GM06990 (cell line): ENCODE results near the gene MRPL28.

Experiments
- DNase-seq: peaks from one replicate; pipeline ENCODE4 v3.0.0-alpha.2; 2011; ENCODE audit not compliant: insufficient read length; ENCODE audit errors: extremely low read depth
- H3K27me3 ChIP-seq: replicated peaks from 2 replicates; pipeline ENCODE4 v1.6.0; 2011; ENCODE audit warnings: low read length; ENCODE audit not compliant: control insufficient read depth, insufficient read depth
- H3K36me3 ChIP-seq: 2 replicates; pipeline ENCODE4 v1.5.1; 2011; ENCODE audit warnings: low read length; ENCODE audit not compliant: control insufficient read depth, insufficient read depth
- H3K4me3 ChIP-seq: replicated peaks from 2 replicates; pipeline ENCODE4 v1.5.1; 2011; ENCODE audit warnings: low read depth, mild to moderate bottlenecking, control low read depth, low read length
- CTCF ChIP-seq: IDR thresholded peaks from 2 replicates; pipeline ENCODE4 v1.5.1; 2011; ENCODE audit warnings: low read length, control low read depth, mild to moderate bottlenecking, inconsistent platforms; ENCODE audit not compliant: insufficient read depth, poor library complexity, severe bottlenecking

The MRPL28 gene

GRCh38 chr16:324201-324450 lies 46.2 kb downstream of the MRPL28 start:
- DNase-seq: no peak
- Histone ChIP-seq H3K4me3 (no peak overlapping the region), H3K27me3 (no peaks in the 10 kb centered on the region), H3K36me3 (peaks cover 2% of the 10 kb centered on the region; the same call in 1 of the 2 replicates)
- TF ChIP-seq CTCF: no peak

GRCh38 chr16:322476-323143 lies 47.7 kb downstream of the MRPL28 start:
- no peak overlapping the region for H3K4me3 ChIP-seq
- TF ChIP-seq CTCF: no peak
- H3K36me3 ChIP-seq: peaks cover 5% of the 10 kb centered on the region
- no peak for DNase-seq
- no peaks in the 10 kb centered on the region for H3K27me3 ChIP-seq

- TF ChIP-seq CTCF: no peak
- no peak for DNase-seq
- Histone ChIP-seq H3K27me3 (no peaks in the 10 kb centered on the region), H3K36me3 (peaks cover 7% of the 10 kb centered on the region), H3K4me3 (no peak overlapping the region)
Observed at GRCh38 chr16:321532-321931, 48.8 kb downstream of the MRPL28 start.

GRCh38 chr16:320206-320605 lies 50.1 kb downstream of the MRPL28 start:
- Histone ChIP-seq H3K36me3 (peaks cover 7% of the 10 kb centered on the region), H3K27me3 (no peaks in the 10 kb centered on the region), H3K4me3 (no peak overlapping the region)
- TF ChIP-seq CTCF: no peak
- no peak for DNase-seq

- H3K36me3 ChIP-seq: peaks cover 12% of the 10 kb centered on the region
- TF ChIP-seq CTCF: peak; percentile 30
- no peak overlapping the region for H3K4me3 ChIP-seq
- no peaks in the 10 kb centered on the region for H3K27me3 ChIP-seq
- no peak for DNase-seq
Observed at GRCh38 chr16:318628-319027, 51.7 kb downstream of the MRPL28 start.

- no peak for DNase-seq
- no peak for TF ChIP-seq CTCF
- Histone ChIP-seq H3K27me3 (no peaks in the 10 kb centered on the region), H3K4me3 (no peak overlapping the region), H3K36me3 (peaks cover 12% of the 10 kb centered on the region)
Observed at GRCh38 chr16:317583-317982, 52.8 kb downstream of the MRPL28 start.
